ENCODE measurements around the gene TBXAS1. TPM values are rescaled to one million over a fixed set of nuclear protein-coding genes. Genes with fewer than 3 reads are reported as not detected.
"Not testable (repeated sequence)": the region's sequence is repeated elsewhere in the genome, so short reads cannot be mapped to it uniquely, and the experiment has no call there.

The TBXAS1 gene
- total RNA-seq, 1 donor from 2014 or later: 0.26 TPM

GRCh38 chr7:139827042-139827441, 2.0 kb upstream of the TBXAS1 start:
- peaks cover 1% of the 10 kb centered on the region for H3K27me3 ChIP-seq (ENCODE audit: control insufficient read depth, insufficient read depth, low read length)
- FAIRE-seq (no peak), DNase-seq (ENCODE audit: low read depth) (peak; percentile 11)
- H3K4me3 ChIP-seq (ENCODE audit: low read depth, low read length): no peak overlapping the region
- H3K36me3 ChIP-seq (ENCODE audit: control insufficient read depth, insufficient read depth, low read length): no peaks in the 10 kb centered on the region
- TF ChIP-seq, protein P1, sequence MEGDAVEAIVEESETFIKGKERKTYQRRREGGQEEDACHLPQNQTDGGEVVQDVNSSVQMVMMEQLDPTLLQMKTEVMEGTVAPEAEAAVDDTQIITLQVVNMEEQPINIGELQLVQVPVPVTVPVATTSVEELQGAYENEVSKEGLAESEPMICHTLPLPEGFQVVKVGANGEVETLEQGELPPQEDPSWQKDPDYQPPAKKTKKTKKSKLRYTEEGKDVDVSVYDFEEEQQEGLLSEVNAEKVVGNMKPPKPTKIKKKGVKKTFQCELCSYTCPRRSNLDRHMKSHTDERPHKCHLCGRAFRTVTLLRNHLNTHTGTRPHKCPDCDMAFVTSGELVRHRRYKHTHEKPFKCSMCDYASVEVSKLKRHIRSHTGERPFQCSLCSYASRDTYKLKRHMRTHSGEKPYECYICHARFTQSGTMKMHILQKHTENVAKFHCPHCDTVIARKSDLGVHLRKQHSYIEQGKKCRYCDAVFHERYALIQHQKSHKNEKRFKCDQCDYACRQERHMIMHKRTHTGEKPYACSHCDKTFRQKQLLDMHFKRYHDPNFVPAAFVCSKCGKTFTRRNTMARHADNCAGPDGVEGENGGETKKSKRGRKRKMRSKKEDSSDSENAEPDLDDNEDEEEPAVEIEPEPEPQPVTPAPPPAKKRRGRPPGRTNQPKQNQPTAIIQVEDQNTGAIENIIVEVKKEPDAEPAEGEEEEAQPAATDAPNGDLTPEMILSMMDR (IDR thresholded peaks at IDR 0.05; ENCODE audit: insufficient read depth, low read length, severe bottlenecking): peak; percentile 5

- Histone ChIP-seq H3K27me3 (ENCODE audit: control insufficient read depth, insufficient read depth, low read length) (peaks cover 1% of the 10 kb centered on the region), H3K36me3 (ENCODE audit: control insufficient read depth, insufficient read depth, low read length) (no peaks in the 10 kb centered on the region), H3K4me3 (ENCODE audit: low read depth, low read length) (no peak overlapping the region)
- TF ChIP-seq, protein P1 (IDR thresholded peaks at IDR 0.05; ENCODE audit: insufficient read depth, low read length, severe bottlenecking): no peak
- DNase-seq (ENCODE audit: low read depth) (no peak), FAIRE-seq (no peak)
Measured at GRCh38 chr7:139828446-139828845, 618 bp upstream of the TBXAS1 start.

GRCh38 chr7:139829775-139830117, 682 bp downstream of the TBXAS1 start:
- Histone ChIP-seq H3K36me3 (ENCODE audit: control insufficient read depth, insufficient read depth, low read length) (no peaks in the 10 kb centered on the region), H3K4me3 (ENCODE audit: low read depth, low read length) (no peak overlapping the region), H3K27me3 (ENCODE audit: control insufficient read depth, insufficient read depth, low read length) (no peaks in the 10 kb centered on the region)
- FAIRE-seq (no peak), DNase-seq (ENCODE audit: low read depth) (no peak)
- TF ChIP-seq, protein P1 (IDR thresholded peaks at IDR 0.05; ENCODE audit: insufficient read depth, low read length, severe bottlenecking): no peak

- TF ChIP-seq, protein P1 (IDR thresholded peaks at IDR 0.05; ENCODE audit: insufficient read depth, low read length, severe bottlenecking): no peak
- DNase-seq (ENCODE audit: low read depth) (no peak), FAIRE-seq (no peak)
- H3K36me3 ChIP-seq (ENCODE audit: control insufficient read depth, insufficient read depth, low read length): no peaks in the 10 kb centered on the region
- no peak overlapping the region for H3K4me3 ChIP-seq (ENCODE audit: low read depth, low read length)
- no peaks in the 10 kb centered on the region for H3K27me3 ChIP-seq (ENCODE audit: control insufficient read depth, insufficient read depth, low read length)
Measured at GRCh38 chr7:139830292-139830691, 1.2 kb downstream of the TBXAS1 start.

DNA sequence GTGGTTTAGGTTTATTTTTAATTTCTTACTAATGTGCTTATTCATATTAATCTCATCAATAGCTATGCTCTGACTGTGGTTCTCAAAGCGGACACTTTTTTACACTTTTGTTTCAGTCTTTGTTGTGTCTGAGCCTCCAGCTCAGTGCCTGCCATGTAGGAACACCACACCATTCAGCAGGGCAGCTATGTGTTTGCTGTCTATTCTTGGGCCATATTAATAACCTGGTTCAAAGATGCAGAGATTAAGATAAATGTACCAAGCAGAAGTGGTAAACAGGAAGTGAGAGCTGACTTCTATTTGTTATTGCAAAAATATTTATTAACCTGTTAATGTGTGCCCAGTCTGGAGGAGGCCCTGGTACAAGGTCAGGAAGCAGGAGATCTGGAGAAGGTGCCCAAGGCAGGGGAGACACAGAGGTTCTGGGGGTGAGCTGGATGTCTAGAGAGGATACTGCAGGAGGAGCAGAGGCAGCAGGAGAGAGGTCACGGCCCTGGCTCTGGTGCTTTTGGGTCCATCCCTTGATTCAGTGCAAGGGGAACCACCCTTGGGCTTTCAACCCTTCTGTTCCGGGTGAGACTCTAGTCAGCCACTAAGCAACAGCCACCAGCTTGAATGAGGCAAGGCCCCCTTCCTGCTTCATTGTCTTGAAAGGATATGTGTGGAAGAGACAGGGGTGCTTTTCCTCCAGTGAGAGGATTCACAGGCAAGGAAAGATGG, 1.9 kb downstream of the TBXAS1 start:
- no peaks in the 10 kb centered on the region for H3K36me3 ChIP-seq (ENCODE audit: control insufficient read depth, insufficient read depth, low read length)
- FAIRE-seq: no peak
- no peaks in the 10 kb centered on the region for H3K27me3 ChIP-seq (ENCODE audit: control insufficient read depth, insufficient read depth, low read length)
- DNase-seq (ENCODE audit: low read depth): no peak
- H3K4me3 ChIP-seq (ENCODE audit: low read depth, low read length): no peak overlapping the region
- TF ChIP-seq, protein P1 (IDR thresholded peaks at IDR 0.05; ENCODE audit: insufficient read depth, low read length, severe bottlenecking): no peak

GRCh38 chr7:139835848-139836247, 6.8 kb downstream of the TBXAS1 start:
- not testable (repeated sequence) for H3K36me3 ChIP-seq (ENCODE audit: control insufficient read depth, insufficient read depth, low read length); FAIRE-seq; H3K27me3 ChIP-seq (ENCODE audit: control insufficient read depth, insufficient read depth, low read length); DNase-seq (ENCODE audit: low read depth); H3K4me3 ChIP-seq (ENCODE audit: low read depth, low read length)

DNA sequence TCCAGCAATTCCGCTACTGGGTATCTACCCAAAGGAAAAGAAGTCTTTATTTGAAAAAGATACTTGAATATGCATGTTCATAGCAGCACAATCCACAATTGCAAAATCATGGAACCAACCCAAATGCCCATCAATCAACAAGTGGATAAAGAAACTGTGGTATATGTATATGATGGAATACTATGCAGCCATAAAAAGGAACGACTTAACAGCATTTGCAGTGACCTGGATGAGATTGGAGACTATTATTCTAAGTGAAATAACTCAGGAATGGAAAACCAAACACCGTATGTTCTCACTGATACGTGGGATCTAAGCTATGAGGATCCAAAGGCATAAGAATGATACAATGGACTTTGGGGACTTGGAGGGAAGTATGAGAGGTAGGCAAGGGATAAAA, 8.2 kb downstream of the TBXAS1 start:
- H3K4me3 ChIP-seq (ENCODE audit: low read depth, low read length); H3K27me3 ChIP-seq (ENCODE audit: control insufficient read depth, insufficient read depth, low read length); FAIRE-seq; DNase-seq (ENCODE audit: low read depth); H3K36me3 ChIP-seq (ENCODE audit: control insufficient read depth, insufficient read depth, low read length): not testable (repeated sequence)

Measured in bronchial epithelial cell (primary cell).